ENCODE results near the gene ZNF273.

The ZNF273 gene

DNA sequence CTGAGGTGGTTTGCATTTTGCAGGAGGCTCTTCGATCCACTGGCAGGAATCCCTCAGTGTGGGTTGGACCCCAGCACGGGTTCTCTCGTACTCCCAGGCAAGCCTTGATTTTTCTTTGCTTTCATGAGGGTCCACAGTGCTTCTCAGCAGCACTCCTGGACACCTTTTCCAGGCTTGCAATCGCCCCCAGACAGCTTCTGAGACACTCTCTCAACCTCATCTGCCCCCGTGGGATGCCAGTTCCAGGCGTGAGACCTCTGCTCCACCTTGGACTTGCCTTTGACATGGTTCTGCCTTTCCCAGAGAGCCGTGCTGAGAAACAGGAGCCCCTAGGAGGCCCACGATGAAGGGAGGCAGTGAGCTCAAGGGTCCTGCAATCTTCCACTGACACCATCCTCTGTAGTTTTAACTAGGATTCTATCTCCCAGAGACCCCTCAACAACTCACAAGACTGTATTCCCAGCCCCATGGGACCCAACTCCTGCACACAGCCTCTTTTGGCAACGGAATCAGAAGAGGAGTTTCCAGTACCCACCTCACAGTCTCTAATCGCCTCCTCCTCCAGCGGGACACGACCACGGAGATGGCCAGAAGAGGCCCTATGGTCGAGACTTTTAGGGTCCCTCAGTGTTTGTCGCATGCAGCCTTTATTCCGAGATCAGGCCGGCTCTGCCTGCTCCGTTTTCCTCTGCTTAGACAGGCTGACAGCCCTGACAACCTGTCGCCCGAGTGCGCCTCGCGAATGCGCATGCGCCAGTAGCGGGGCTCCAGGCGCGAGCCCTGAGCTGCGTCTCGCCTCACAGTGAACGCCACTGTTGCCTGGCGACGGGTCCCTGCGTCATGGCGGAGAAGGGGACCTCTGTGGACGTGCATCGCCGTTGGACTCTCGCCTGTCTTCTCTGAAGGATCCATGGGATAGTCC, 26.0 kb upstream of the ZNF273 start:
- peak; percentile 31 to 66 for DNase-seq (ENCODE audit: low read depth in 1 of 2, low spot score in 1 of 2)

GRCh38 chr7:64877714-64878610, 25.1 kb upstream of the ZNF273 start:
- no peak for DNase-seq (ENCODE audit: low read depth in 1 of 2, low spot score in 1 of 2)

DNA sequence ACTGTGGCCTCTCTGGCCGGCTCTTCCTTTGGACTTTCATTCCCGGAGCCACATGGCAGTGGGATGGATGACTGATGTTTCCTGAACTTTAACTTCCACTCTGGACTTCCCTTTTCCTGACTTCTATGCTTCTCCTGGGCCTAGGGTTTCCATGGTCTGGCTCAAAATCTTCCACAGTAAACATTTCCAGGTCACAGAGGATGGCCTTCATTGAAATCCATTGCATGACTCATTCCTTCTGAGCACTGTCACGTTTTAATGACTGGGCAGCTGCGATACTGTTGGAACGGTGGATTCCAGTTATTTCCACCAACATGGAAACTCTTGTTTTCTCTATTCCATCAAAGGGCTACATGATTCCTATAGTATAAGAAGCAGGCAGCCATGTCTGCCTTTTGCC, 24.4 kb upstream of the ZNF273 start:
- DNase-seq (ENCODE audit: low read depth in 1 of 2, low spot score in 1 of 2) = no peak

- DNase-seq (ENCODE audit: low read depth in 1 of 2, low spot score in 1 of 2) = no peak
Measured at GRCh38 chr7:64879086-64879730, 23.9 kb upstream of the ZNF273 start.

GRCh38 chr7:64879800-64880199, 23.3 kb upstream of the ZNF273 start:
- no peak for DNase-seq (ENCODE audit: low read depth in 1 of 2, low spot score in 1 of 2)

- no peak for DNase-seq (ENCODE audit: low read depth in 1 of 2, low spot score in 1 of 2)
Measured at GRCh38 chr7:64880322-64881297, 22.5 kb upstream of the ZNF273 start.

- no peak for DNase-seq (ENCODE audit: low read depth in 1 of 2, low spot score in 1 of 2)
Measured at GRCh38 chr7:64881461-64882287, 21.4 kb upstream of the ZNF273 start.

- no peak for DNase-seq (ENCODE audit: low read depth in 1 of 2, low spot score in 1 of 2)
Measured at GRCh38 chr7:64882341-64883112, 20.5 kb upstream of the ZNF273 start.

GRCh38 chr7:64883113-64883905, 19.8 kb upstream of the ZNF273 start:
- no peak for DNase-seq (ENCODE audit: low read depth in 1 of 2, low spot score in 1 of 2)

DNA sequence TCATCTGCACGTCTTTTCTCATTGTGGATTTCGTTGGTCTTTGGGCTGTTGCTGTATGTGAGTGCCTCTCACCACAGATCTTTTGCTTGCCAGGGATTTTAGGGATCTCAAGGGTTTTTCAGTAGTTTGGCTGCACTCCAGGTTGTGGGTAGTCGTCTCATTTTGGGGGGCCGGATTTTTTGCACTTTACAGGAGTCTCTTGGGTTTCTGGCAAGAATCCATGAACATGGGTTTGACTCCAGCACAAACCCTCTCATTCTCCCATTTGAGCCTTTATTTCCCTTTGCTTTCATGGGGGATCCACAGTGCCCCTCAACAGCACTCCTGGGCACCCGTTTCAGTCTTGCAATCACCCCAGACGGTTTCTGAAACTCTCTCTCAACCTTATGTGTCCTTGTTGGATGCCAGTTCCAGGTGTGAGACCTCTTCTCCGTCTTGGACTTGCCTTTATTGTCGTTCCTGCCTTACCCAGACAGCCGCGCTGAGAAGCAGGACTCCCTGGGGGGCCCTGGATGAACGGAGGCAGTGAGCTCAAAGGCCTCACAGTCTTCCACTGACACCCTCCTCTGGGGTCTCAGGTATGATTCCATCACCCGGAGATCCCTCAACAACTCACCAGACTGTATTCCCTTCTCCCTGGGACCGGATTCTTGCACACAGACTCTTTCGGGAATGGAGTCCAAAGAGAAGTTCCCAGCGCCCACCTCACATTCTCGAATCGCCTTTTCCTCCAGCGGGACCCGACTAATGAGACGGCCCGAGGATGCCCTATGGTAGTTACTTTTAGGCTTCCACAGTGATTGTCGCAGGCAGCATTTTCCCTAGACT, 18.8 kb upstream of the ZNF273 start:
- DNase-seq (ENCODE audit: low read depth in 1 of 2, low spot score in 1 of 2) = no peak

DNA sequence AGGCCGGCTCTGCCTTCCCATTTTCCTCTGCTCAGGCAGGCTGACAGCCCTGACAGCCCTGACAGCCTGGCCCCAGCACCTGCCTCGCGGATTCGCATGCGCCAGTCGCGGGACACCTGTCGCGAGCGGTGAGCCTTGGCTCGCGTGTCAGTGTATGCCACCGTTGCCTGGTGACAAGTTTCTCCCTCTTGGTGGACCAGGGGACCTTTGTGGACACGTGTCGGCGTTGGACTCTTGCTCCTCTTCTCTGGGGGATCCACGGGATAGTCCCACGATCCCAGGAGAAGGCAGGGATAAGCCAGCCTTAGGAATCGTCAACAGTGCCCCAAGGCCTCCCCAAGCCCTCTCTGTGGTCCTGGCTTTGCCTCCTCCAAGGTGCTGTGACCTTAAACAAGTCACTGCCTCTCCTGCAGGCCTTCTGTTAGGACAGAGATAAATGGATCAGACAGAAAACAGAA, 18.1 kb upstream of the ZNF273 start:
- no peak for DNase-seq (ENCODE audit: low read depth in 1 of 2, low spot score in 1 of 2)

DNA sequence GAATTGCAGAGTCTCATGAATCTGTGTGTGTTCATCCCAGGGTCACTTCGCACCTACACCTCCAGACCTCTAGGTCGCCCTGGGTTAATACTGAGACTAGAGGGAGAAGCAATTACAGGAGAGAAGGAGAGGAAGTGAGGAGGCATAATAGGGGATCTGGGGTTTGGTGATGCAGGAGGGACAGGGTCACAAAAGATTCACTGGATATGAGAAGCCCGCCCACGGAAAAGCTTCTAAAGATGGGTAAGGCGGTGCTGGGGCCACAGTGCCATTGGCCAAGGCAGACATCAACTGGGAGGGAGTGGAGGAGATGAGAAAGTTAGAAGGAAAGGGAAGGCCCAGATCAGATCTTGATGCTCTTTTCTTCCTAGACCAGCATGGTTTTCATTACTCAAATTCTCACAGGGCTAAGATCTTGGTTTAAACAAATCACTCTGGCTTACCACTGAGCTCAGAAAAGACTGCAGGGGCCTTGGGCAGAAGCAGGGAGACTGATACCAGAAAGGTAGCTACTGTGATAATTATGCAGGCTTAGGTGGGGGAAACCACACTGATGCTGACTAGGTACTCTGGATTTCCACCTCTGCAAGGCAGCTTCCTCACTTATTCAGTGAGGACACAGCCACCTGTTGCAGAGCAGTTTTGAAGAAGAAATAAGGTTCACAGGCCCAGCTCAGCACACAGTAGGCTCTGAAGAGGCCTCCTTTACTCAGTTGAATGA, 17.4 kb upstream of the ZNF273 start:
- DNase-seq (ENCODE audit: low read depth in 1 of 2, low spot score in 1 of 2) = no peak

- no peak for DNase-seq (ENCODE audit: low read depth in 1 of 2, low spot score in 1 of 2)
Measured at GRCh38 chr7:64886956-64887545, 16.0 kb upstream of the ZNF273 start.

DNA sequence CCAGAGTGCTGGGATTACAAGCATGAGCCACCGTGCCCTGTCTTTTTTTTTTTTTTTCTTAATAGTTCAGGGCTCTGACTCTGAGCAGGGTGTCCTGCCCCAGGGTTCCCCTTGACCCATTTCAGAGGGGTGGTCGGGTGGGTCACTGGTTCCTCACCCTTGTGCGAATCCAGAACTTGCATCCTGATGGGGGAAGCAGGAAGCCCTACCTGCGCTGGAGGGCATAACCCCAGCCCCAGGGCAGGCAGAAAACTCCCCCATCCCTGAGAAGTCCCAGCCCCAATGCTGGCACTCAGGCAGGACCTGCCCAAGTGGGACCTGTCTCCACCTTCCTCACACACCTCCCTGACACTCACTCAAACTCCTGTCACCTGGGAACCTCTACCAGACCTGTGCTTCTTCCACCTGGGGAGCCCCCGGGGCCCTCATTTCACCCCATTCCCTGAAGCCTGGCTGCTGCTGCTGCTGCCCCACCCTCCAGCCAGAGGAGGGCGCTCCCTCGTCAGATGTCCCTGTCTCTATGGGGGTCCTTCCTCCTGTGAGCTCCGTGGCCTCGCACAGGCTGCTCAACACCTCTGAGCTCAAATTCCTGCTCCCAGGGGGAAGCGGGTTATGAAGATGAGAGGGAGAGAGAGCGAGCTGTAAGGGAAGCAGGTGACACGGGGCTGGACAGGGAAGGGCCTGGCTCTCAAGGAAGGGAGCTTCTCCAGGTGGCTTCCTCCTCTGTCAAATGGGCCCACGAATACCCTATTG, 15.1 kb upstream of the ZNF273 start:
- DNase-seq (ENCODE audit: low read depth in 1 of 2, low spot score in 1 of 2) = no peak

DNA sequence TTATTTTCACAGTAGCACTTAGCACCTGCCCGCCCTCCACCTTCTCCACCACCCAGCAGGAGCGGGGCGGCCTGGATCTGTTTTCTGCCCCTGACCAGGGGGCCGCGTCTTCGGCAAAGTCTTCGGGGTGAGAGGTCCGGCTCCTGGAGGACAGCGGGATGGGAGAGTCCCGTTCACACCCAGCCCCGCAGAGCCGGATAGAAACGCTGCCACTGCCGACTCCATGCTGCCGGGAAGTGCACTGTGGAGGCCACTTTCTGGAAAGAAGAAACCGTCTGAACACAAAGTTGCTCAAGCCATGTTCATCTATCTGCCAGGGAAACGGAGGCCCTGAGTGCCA, 14.5 kb upstream of the ZNF273 start:
- DNase-seq (ENCODE audit: low read depth in 1 of 2, low spot score in 1 of 2) = no peak

All from activated CD4-positive, alpha-beta T cell treated with anti-CD3 and anti-CD28 coated beads, Interleukin-2, amount 50 U/mL, for 24 hours (primary cell).